ENCODE measurements around the gene NSD1.
A peak's percentile ranks its signal among the peaks of the same experiment; 100 is the strongest.

The NSD1 gene

GRCh38 chr5:177333420-177334154, 200.0 kb downstream of the NSD1 start:
- DNase-seq = no peak
- Histone ChIP-seq H3K27me3 (no peaks in the 10 kb centered on the region), H3K36me3 (peaks cover 66% of the 10 kb centered on the region), H3K4me1 (peaks cover 18% of the 10 kb centered on the region), H3K9me3 (no peaks in the 10 kb centered on the region), H3K4me3 (ENCODE audit: low read depth, low read length) (no peak overlapping the region)
- TF ChIP-seq CTCF (IDR thresholded peaks at IDR 0.05; ENCODE audit: low read depth, low read length) = no peak

GRCh38 chr5:177334155-177334551, 200.6 kb downstream of the NSD1 start:
- no peak for TF ChIP-seq CTCF (IDR thresholded peaks at IDR 0.05; ENCODE audit: low read depth, low read length)
- Histone ChIP-seq H3K36me3 (peaks cover 68% of the 10 kb centered on the region), H3K9me3 (no peaks in the 10 kb centered on the region), H3K4me3 (ENCODE audit: low read depth, low read length) (no peak overlapping the region), H3K27me3 (no peaks in the 10 kb centered on the region), H3K4me1 (peaks cover 18% of the 10 kb centered on the region)
- peak; percentile 93 for DNase-seq

GRCh38 chr5:177334781-177335700, 201.5 kb downstream of the NSD1 start:
- peak; percentile 38 for DNase-seq
- Histone ChIP-seq H3K27me3 (no peaks in the 10 kb centered on the region), H3K36me3 (peaks cover 64% of the 10 kb centered on the region), H3K9me3 (no peaks in the 10 kb centered on the region), H3K4me3 (ENCODE audit: low read depth, low read length) (no peak overlapping the region), H3K4me1 (peaks cover 18% of the 10 kb centered on the region)
- TF ChIP-seq CTCF (IDR thresholded peaks at IDR 0.05; ENCODE audit: low read depth, low read length) = no peak

- H3K27me3 ChIP-seq = no peaks in the 10 kb centered on the region
- TF ChIP-seq CTCF (IDR thresholded peaks at IDR 0.05; ENCODE audit: low read depth, low read length) = no peak
- peaks cover 18% of the 10 kb centered on the region for H3K4me1 ChIP-seq
- peaks cover 61% of the 10 kb centered on the region for H3K36me3 ChIP-seq
- DNase-seq = no peak
- no peak overlapping the region for H3K4me3 ChIP-seq (ENCODE audit: low read depth, low read length)
- no peaks in the 10 kb centered on the region for H3K9me3 ChIP-seq
Measured at GRCh38 chr5:177335701-177336065, 202.1 kb downstream of the NSD1 start.

- peak; percentile 75 for TF ChIP-seq CTCF (IDR thresholded peaks at IDR 0.05; ENCODE audit: low read depth, low read length)
- H3K4me1 ChIP-seq = peaks cover 18% of the 10 kb centered on the region
- H3K36me3 ChIP-seq = peaks cover 61% of the 10 kb centered on the region
- H3K27me3 ChIP-seq = no peaks in the 10 kb centered on the region
- no peaks in the 10 kb centered on the region for H3K9me3 ChIP-seq
- H3K4me3 ChIP-seq (ENCODE audit: low read depth, low read length) = no peak overlapping the region
- peak; percentile 80 for DNase-seq
Measured at GRCh38 chr5:177336112-177336511, 202.5 kb downstream of the NSD1 start.

Measured in BE2C (cell line).